Neuron (in vitro differentiated cells): ENCODE results near the gene PSMD5.
A peak's percentile ranks its signal among the peaks of the same experiment; 100 is the strongest.

Experiments
- H2AFZ ChIP-seq: one replicate; pipeline ENCODE4 v1.6.1; 2013; ENCODE audit warnings: low read depth, mild to moderate bottlenecking, inconsistent platforms, low read length, moderate library complexity
- H3K27me3 ChIP-seq: one replicate; pipeline ENCODE4 v1.6.1; 2013; ENCODE audit warnings: low read length; ENCODE audit not compliant: insufficient read depth
- H3K36me3 ChIP-seq: one replicate; pipeline ENCODE4 v1.6.1; 2013; ENCODE audit warnings: low read length; ENCODE audit not compliant: insufficient read depth
- H3K4me1 ChIP-seq: one replicate; pipeline ENCODE4 v1.6.1; 2013; ENCODE audit warnings: low read length; ENCODE audit not compliant: insufficient read depth
- H3K4me3 ChIP-seq: 2 replicates; pipeline ENCODE4 v1.5.1; 2013; ENCODE audit warnings: mild to moderate bottlenecking, low read length, moderate library complexity
- H3K9me3 ChIP-seq: one replicate; pipeline ENCODE4 v1.6.1; 2013; ENCODE audit warnings: low read length

The PSMD5 gene

DNA sequence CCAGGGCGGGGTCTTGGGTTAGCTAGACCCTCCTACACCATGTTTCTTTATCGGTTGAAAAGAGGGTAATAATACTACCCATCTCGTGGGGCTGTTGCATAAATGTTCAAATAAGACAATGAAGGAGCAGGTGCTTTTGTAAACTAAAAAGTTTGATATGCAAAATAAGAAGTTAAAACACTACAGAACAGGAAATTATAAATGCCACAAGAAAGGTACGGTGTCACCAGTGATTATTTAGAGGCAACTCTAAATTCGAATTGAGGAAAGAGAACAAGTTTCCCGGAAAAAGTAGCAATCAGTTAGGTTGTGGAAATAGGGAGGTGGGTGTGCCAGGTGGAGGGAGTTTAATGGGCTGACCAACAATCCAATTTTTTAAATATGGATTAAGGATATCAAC is 36.7 kb upstream of the PSMD5 start:
- no peak overlapping the region for H2AFZ ChIP-seq
- H3K9me3 ChIP-seq, result no peaks in the 10 kb centered on the region
- peaks cover 10% of the 10 kb centered on the region for H3K4me1 ChIP-seq
- no peaks in the 10 kb centered on the region for H3K27me3 ChIP-seq
- no peak overlapping the region for H3K4me3 ChIP-seq
- H3K36me3 ChIP-seq, result peaks cover 5% of the 10 kb centered on the region

DNA sequence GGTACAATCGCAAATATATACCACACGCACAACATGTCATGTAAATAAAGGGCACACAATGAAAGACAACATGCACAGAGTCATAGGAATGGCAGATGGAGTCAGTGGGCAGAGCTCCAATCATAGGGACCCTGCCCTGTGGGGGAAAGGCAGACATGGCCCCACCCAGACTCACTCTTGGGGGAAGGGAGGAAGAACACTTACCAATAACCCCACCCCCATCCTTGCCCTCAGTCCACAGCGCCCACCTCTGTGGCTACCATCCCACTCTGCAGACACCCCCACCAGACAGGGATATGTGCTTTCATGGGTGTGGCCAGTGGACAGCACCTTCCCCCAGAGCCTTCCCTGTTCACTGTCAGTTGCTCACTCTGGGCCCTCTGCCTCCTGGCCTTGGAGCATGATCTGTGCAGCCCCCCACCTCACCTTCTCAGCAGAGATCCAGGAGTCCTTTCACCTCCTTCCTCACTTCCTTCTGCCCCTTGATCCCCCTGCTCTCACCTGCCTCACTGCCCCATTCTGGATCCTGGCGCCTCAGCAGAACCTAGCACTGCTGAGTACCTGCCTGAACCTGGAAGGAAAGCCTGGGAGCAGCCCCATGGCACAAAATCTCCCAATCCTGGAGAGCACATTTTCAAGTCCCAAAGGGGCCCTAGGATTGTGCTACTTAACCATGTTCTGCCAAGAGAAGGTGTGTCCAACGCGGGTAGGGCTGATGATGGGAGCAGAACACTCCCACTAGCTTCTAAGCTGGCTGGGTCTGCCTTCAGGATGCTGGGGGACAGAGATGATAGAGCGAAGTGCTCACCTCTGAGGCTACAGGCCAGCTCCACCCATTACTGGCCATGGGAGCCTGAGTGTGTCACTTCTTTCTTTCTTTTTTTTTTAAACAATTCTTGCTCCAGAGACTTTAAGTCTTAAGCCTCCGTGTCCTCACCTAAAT is 35.7 kb upstream of the PSMD5 start:
- H2AFZ ChIP-seq, result no peak overlapping the region
- H3K9me3 ChIP-seq, result no peaks in the 10 kb centered on the region
- peaks cover 14% of the 10 kb centered on the region for H3K36me3 ChIP-seq
- no peak overlapping the region for H3K4me3 ChIP-seq
- no peaks in the 10 kb centered on the region for H3K27me3 ChIP-seq
- H3K4me1 ChIP-seq, result peaks cover 10% of the 10 kb centered on the region

DNA sequence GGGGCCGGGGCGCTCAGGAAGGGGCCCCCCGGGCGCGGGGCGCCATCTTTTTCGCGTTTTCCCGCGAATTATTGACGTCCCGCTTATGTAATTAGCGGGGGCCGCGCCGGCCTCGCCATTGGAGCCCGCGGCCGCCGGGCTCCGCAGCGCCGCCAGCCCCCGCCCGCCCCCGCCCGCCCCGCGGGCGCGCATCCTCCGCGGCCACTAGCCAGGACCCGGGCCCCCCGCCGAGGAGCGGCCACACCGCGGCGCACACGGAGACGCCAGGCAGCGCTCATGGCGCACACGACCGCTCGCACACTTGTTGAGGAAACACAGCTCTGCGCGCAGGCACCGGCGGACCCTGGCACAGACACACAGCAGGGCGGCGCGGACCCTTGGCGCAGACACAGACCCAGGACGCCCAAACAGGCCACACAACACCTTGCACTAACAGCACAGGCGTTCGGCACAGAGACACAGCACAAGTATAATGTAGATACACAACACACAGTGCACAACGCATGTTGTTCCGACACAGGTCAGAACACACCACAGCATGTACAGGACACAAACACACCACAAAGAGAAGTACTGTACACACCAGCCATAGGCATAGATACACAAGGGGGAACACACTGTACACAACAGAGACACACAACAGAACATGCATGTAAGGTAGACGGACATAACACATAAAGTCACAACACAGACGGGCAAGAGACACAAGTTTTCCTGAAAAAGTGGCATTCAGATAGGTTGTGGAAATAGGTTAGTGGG is 34.7 kb upstream of the PSMD5 start:
- Histone ChIP-seq H3K27me3 (no peaks in the 10 kb centered on the region), H2AFZ (peak overlapping the region; percentile 39), H3K4me1 (peaks cover 10% of the 10 kb centered on the region), H3K36me3 (peaks cover 20% of the 10 kb centered on the region), H3K4me3 (peak overlapping the region; percentile 48), H3K9me3 (no peaks in the 10 kb centered on the region)

DNA sequence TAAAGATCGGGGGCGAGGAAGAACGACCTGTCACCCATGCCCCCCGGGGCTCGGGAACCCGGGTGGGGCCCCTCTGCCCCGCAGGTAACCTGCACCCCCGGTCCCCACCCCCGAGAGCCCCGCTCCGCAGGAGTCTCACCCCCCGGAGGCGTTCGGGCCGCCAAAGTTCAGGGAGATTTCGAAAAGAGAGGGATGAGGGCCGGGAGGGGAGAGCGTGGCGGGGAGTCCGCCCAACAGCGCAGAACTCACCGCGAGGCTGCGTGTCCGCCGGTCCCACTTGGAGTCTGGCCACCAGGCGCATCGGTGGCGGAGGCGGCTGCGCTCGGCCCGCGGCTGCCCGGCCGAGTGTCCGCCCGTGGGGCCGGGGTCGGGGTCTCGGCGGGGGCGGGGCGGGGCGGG is 34.1 kb upstream of the PSMD5 start, which contains the start of gene PHF19:
Gene PHF19, minus strand, starts transcription at position 347 of the 399 bp plus-strand sequence. CDS start 2,447 bp downstream, outside the sequence.
- Histone ChIP-seq H3K4me1 (peaks cover 10% of the 10 kb centered on the region), H3K4me3 (peak within 1 kb of the TSS; percentile 69), H3K27me3 (no peaks in the 10 kb centered on the region), H2AFZ (peak within 1 kb of the TSS; percentile 97), H3K36me3 (peaks cover 24% of the 10 kb centered on the region), H3K9me3 (no peaks in the 10 kb centered on the region)

DNA sequence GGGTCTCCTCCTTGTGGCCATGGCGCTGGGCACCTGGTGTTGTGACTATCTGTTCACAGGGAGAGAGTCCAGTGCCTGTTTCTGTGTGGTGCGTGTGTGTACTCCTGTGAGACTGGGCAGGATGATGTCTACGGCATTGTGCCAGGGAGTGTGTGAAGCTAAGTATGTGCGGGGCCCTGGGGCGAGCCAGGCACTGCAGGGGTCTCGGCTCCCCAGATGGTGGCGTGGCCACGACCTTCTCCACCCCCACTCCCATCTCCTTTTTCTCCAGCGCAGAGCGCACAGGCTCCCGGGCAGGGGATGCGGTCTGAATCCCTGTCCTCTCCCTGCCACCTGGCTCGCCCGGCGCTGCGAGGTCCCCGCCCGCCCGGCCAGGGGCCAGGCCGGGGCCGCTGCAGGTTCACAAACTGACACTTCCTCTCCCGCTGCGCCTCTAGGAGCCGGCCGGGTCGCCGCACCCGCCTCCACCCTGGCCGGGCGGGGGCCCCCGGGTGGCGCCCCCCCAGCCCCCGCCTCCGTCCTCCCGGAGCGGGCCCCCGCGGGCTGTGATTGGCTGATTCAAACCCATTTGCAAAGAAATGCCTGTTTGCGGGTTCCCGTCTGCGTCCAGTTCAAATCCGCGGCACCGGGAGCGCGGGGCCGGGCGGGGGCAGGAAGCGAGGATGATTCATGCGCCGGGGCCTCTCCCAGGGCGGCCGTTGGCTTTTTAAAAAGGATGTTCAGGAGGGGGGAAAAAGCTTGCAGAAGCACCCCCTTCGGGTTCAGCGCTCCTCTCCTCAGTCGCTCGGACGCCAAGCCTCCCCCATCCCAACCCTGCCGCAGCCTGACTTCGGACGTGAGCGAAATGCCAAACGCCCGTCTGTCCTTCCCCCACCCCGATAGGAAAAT is 33.5 kb upstream of the PSMD5 start:
- Histone ChIP-seq H3K4me3 (peak overlapping the region; percentile 69), H3K9me3 (no peaks in the 10 kb centered on the region), H2AFZ (peak overlapping the region; percentile 97), H3K4me1 (peaks cover 10% of the 10 kb centered on the region), H3K27me3 (no peaks in the 10 kb centered on the region), H3K36me3 (peaks cover 24% of the 10 kb centered on the region)

DNA sequence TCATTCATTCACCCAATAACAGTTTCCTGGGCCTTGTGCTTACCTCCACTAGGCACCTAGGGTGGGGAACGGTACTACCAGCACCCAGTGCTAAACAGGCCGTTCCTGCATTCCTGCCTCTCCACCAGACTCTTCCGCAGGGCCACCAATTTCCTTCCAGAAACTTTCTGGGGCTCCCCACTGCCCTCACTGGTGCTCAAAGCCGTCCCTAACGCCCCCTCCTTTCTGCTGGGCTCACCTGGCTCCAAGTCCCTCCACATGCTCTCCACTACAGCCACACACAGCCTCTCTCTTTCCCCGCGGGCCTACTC is 32.9 kb upstream of the PSMD5 start:
- Histone ChIP-seq H3K36me3 (peaks cover 26% of the 10 kb centered on the region), H3K4me3 (peak overlapping the region; percentile 69), H2AFZ (peak overlapping the region; percentile 97), H3K27me3 (no peaks in the 10 kb centered on the region), H3K4me1 (peaks cover 10% of the 10 kb centered on the region), H3K9me3 (no peaks in the 10 kb centered on the region)

DNA sequence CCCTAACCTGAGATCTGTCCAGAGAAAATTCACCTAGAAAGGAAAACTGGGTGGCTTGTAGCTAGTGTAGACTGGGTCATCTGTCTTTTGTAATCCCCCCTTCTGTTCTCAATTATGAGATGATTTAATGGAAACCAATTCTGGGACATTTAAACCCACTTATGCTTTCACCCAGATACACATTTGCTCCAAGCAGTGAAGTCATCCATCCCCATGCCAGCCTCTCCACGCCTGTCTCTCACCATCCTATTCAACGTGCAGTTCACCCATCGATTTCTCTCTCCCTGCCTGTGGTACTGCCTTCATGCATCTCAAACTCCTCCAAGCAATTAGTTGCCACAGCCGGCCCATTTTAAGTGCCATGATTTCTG is 32.5 kb upstream of the PSMD5 start:
- Histone ChIP-seq H3K4me3 (no peak overlapping the region), H2AFZ (no peak overlapping the region), H3K4me1 (peaks cover 10% of the 10 kb centered on the region), H3K36me3 (peaks cover 30% of the 10 kb centered on the region), H3K27me3 (no peaks in the 10 kb centered on the region), H3K9me3 (no peaks in the 10 kb centered on the region)

DNA sequence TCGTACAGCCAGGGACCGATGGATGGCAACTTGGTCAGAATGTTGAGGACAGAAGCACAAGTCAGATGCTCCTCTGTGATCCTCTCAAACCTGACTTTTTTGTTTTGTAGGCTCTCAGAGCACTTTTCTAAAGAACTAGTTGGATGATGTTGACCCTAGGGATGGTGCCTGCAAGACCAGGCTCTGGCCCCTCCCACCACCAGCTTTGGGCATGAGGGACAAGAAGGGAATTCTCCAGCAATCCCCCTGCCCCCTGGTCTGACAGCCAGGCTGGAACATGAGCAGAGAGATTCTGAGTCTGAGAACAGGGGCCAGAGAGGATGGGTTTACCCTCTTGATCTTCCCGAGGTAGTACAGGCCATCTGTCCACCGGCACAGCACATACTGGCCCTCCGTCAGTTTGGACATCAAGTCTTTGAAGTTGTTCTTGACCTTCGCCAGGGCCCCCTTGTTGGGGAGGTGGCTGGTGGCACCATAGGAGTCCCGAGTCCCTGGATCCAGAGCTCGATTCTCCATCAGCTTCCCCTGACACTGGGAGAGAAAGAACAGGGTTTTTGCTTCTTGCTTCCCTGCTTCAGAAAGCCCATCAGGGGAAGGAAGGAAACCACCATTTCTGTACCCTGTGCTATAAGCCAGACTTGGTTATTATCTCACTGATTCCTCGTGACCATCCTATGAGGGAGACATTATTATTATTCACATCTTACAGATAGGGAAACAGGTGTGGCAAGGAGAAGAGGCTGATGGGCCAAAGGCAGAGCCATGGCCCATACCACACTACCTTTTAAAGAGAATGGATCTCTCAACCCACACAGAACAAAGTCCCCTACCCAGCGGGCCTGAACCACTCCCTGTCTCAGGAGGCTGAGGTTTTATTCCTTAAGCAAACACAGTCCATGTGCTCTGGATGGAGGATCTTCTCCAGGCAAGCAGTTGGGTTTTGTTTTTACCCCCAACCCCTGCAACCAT is 31.8 kb upstream of the PSMD5 start:
- Histone ChIP-seq H3K36me3 (peaks cover 36% of the 10 kb centered on the region), H3K9me3 (peaks cover 3% of the 10 kb centered on the region), H2AFZ (no peak overlapping the region), H3K4me3 (no peak overlapping the region), H3K4me1 (peaks cover 10% of the 10 kb centered on the region), H3K27me3 (no peaks in the 10 kb centered on the region)

DNA sequence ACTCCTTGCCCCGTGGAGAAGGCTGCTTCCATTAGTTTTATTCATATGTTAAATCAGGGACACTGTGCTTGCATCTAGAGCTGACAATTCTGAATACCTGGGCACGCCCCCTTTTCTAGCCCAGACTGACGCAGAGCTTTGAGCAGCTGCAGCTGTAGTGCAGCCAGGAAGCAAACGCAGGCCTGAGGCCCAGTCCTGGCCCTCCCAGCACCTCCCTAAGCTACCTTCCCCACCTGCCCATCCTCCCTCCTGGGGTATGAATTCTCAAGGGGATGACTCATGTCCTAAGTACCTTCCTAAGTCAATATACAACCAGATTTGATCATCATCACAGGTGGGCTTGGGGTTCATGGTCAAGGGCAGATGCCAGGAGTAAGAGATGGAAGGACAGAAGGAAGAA is 30.8 kb upstream of the PSMD5 start:
- Histone ChIP-seq H2AFZ (no peak overlapping the region), H3K36me3 (peaks cover 39% of the 10 kb centered on the region), H3K27me3 (no peaks in the 10 kb centered on the region), H3K9me3 (peaks cover 3% of the 10 kb centered on the region), H3K4me1 (peaks cover 10% of the 10 kb centered on the region), H3K4me3 (no peak overlapping the region)

DNA sequence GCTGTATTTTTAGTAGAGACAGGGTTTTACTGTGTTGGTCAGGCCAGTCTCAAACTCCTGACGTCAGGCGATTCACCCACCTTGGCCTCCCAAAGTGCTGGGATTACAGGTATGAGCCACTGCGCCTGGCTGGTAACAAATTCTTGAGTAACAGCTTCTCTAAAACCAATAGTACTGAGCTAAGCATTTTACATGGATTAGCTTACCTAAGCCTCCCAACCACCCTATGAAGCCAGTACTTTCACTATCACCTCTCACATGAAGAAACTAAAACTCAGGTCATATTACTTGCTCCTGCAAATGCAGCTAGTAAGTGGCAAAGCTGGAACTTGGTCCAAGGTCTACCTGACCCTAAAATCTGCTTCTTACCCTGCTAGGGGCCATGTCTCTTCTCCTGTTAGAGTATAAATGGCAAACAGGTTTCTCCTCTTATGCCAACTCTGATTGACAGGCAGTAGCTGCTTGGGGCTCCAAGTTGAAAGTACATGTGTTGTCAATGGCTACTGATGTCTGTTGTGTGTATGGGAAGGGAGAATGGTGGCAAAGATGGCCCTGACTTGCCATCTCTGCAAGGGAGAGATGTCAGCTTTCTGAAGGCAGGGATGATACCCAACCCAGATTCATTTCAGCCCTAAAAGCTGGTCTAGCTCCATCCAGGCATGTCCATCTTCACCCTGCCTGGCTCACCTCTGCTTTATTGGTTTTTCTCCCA is 30.2 kb upstream of the PSMD5 start:
- Histone ChIP-seq H3K27me3 (no peaks in the 10 kb centered on the region), H3K4me3 (no peak overlapping the region), H2AFZ (no peak overlapping the region), H3K9me3 (peaks cover 3% of the 10 kb centered on the region), H3K4me1 (peaks cover 10% of the 10 kb centered on the region), H3K36me3 (peaks cover 39% of the 10 kb centered on the region)

DNA sequence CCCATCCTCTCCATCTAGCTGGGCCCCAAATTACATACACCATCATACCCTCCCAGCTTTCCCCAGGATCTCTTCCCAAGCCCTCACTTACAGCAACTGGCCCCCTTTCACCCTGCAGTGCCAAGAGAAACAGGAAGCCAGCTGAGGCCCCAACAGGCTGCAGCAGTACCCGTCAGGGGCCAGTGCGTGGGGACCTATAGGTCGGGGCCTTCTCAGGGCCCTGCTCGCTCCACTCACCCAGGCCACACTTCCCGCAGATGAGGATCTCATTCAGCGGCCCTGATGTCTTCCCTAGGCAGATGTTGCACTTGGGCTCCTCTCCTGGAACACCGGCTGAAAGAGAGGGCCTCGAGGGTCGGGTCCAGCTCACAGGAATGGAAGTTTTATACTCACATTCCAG is 27.5 kb upstream of the PSMD5 start:
- Histone ChIP-seq H2AFZ (no peak overlapping the region), H3K27me3 (no peaks in the 10 kb centered on the region), H3K36me3 (peaks cover 61% of the 10 kb centered on the region), H3K9me3 (peaks cover 3% of the 10 kb centered on the region), H3K4me1 (no peaks in the 10 kb centered on the region), H3K4me3 (no peak overlapping the region)
